HAP-1 (cell line): ENCODE results near the gene SLC35E2B.
"Not testable (repeated sequence)": the region's sequence is repeated elsewhere in the genome, so short reads cannot be mapped to it uniquely, and the experiment has no call there.

Source experiments
- DNase-seq, 2 experiments: peaks; one replicate each; pipeline ENCODE4 v3.0.0-alpha.2; 2016 to 2020; ENCODE audit warnings: low spot score in 2 of 2
- H3K27me3 ChIP-seq: fragments of 250-450 bp; sonication (Bioruptor Pico); 2 replicates; pipeline ENCODE4 v1.5.1; 2020; ENCODE audit warnings: low read depth, mild to moderate bottlenecking, moderate library complexity
- H3K36me3 ChIP-seq: fragments of 250-450 bp; sonication (Bioruptor Pico); replicated peaks from 2 replicates; pipeline ENCODE4 v1.5.1; 2020; ENCODE audit warnings: mild to moderate bottlenecking
- H3K4me1 ChIP-seq: fragments of 250-450 bp; sonication (Bioruptor Pico); 2 replicates; pipeline ENCODE4 v1.5.1; 2020; ENCODE audit warnings: mild to moderate bottlenecking
- H3K4me3 ChIP-seq: fragments of 250-450 bp; sonication (Bioruptor Pico); 2 replicates; pipeline ENCODE4 v1.5.1; 2020; ENCODE audit warnings: mild to moderate bottlenecking, moderate library complexity
- H3K9me3 ChIP-seq: fragments of 250-450 bp; sonication (Bioruptor Pico); 2 replicates; pipeline ENCODE4 v1.5.1; 2020; ENCODE audit warnings: mild to moderate bottlenecking, moderate library complexity
- in situ Hi-C: fragments of 300-500 bp; cut with MboI; formaldehyde crosslinking; loops from 3 replicates; pipeline ENCODE4 v1.14.3; 2020; ENCODE audit warnings: low sequenced_read_pairs, inconsistent platforms, mixed read lengths

SLC35E2B gene

GRCh38 chr1:1692714-1693647 is at the start of gene SLC35E2B:
Gene SLC35E2B (minus strand): TSS chr1:1692795. CDS start chr1:1676699, 16,096 bp downstream.
- in situ Hi-C loops, H3K36me3 ChIP-seq, H3K27me3 ChIP-seq, H3K4me1 ChIP-seq, H3K9me3 ChIP-seq: not testable (repeated sequence)
- H3K4me3 ChIP-seq: peak within 1 kb of the TSS; percentile 38
- peak in 1 of 2 experiments; percentile 86 for DNase-seq

GRCh38 chr1:1741013-1741412 is 48.4 kb upstream of the SLC35E2B start:
- not testable (repeated sequence) for H3K4me3 ChIP-seq, H3K36me3 ChIP-seq, DNase-seq, H3K9me3 ChIP-seq, H3K4me1 ChIP-seq, H3K27me3 ChIP-seq
- in situ Hi-C loops: loop anchor here (10.0 kb wide), 1 partner anchor 56 kb away; no protein-coding TSS in a partner anchor

- H3K4me1 ChIP-seq, H3K4me3 ChIP-seq, H3K36me3 ChIP-seq, H3K9me3 ChIP-seq, in situ Hi-C loops, DNase-seq, H3K27me3 ChIP-seq: not testable (repeated sequence)
Measured at GRCh38 chr1:1738799-1739337, 46.3 kb upstream of the SLC35E2B start.

- H3K36me3 ChIP-seq, H3K4me3 ChIP-seq, in situ Hi-C loops, H3K9me3 ChIP-seq, H3K4me1 ChIP-seq, H3K27me3 ChIP-seq: not testable (repeated sequence)
- DNase-seq: peak in 1 of 2 experiments; percentile 6
Measured at GRCh38 chr1:1737675-1738590, 45.3 kb upstream of the SLC35E2B start.

GRCh38 chr1:1732381-1732780 is 39.8 kb upstream of the SLC35E2B start:
- no peak for DNase-seq
- H3K9me3 ChIP-seq: no peaks in the 10 kb centered on the region
- H3K36me3 ChIP-seq: peaks cover 11% of the 10 kb centered on the region
- H3K27me3 ChIP-seq: no peaks in the 10 kb centered on the region
- in situ Hi-C loops: no loop called here
- no peaks in the 10 kb centered on the region for H3K4me1 ChIP-seq
- H3K4me3 ChIP-seq: no peak overlapping the region

GRCh38 chr1:1730870-1731269 is 38.3 kb upstream of the SLC35E2B start:
- no peaks in the 10 kb centered on the region for H3K9me3 ChIP-seq
- no peak for DNase-seq
- no peak overlapping the region for H3K4me3 ChIP-seq
- no peaks in the 10 kb centered on the region for H3K27me3 ChIP-seq
- peaks cover 11% of the 10 kb centered on the region for H3K36me3 ChIP-seq
- in situ Hi-C loops: no loop called here
- H3K4me1 ChIP-seq: no peaks in the 10 kb centered on the region

GRCh38 chr1:1730230-1730629 is 37.6 kb upstream of the SLC35E2B start:
- H3K4me1 ChIP-seq, H3K9me3 ChIP-seq, in situ Hi-C loops, H3K4me3 ChIP-seq, H3K27me3 ChIP-seq, DNase-seq: not testable (repeated sequence)
- H3K36me3 ChIP-seq: peaks cover 11% of the 10 kb centered on the region

- H3K27me3 ChIP-seq, H3K9me3 ChIP-seq, DNase-seq, in situ Hi-C loops, H3K4me3 ChIP-seq, H3K4me1 ChIP-seq: not testable (repeated sequence)
- peaks cover 11% of the 10 kb centered on the region for H3K36me3 ChIP-seq
Measured at GRCh38 chr1:1729116-1729816, 36.7 kb upstream of the SLC35E2B start.

- H3K4me3 ChIP-seq, H3K27me3 ChIP-seq, DNase-seq, in situ Hi-C loops, H3K4me1 ChIP-seq, H3K9me3 ChIP-seq: not testable (repeated sequence)
- H3K36me3 ChIP-seq: peaks cover 11% of the 10 kb centered on the region
Measured at GRCh38 chr1:1728308-1729005, 35.9 kb upstream of the SLC35E2B start.

GRCh38 chr1:1727131-1727651 is 34.6 kb upstream of the SLC35E2B start:
- H3K36me3 ChIP-seq, H3K27me3 ChIP-seq, H3K9me3 ChIP-seq, H3K4me1 ChIP-seq, in situ Hi-C loops, DNase-seq, H3K4me3 ChIP-seq: not testable (repeated sequence)

GRCh38 chr1:1726088-1726487 is 33.5 kb upstream of the SLC35E2B start:
- H3K27me3 ChIP-seq, in situ Hi-C loops, DNase-seq, H3K9me3 ChIP-seq, H3K36me3 ChIP-seq, H3K4me3 ChIP-seq, H3K4me1 ChIP-seq: not testable (repeated sequence)

- peak within 1 kb of the TSS; percentile 97 for H3K4me3 ChIP-seq
- in situ Hi-C loops, H3K9me3 ChIP-seq, H3K27me3 ChIP-seq, H3K4me1 ChIP-seq: not testable (repeated sequence)
- peak; percentile 96 to 97 for DNase-seq
- H3K36me3 ChIP-seq: peaks cover 14% of the 10 kb centered on the region
Measured at GRCh38 chr1:1724035-1724864, 31.7 kb upstream of the SLC35E2B start, which contains the start of gene CDK11A. Gene CDK11A (minus strand): TSS chr1:1724357. CDS start chr1:1722818, 1,539 bp downstream.
